Epithelial cell of proximal tubule (primary cell): ENCODE data around the gene GBP2. TPM values are rescaled to one million over a fixed set of nuclear protein-coding genes. Genes with fewer than 3 reads are reported as not detected.

Experiments used
- DNase-seq: peaks from one replicate; pipeline ENCODE4 v3.0.0-alpha.2; 2011; ENCODE audit warnings: low read depth
- H3K4me3 ChIP-seq: 2 replicates; pipeline ENCODE4 v1.5.1; 2011; ENCODE audit warnings: low read depth, mild to moderate bottlenecking, low read length
- CTCF ChIP-seq: conservative IDR thresholded peaks from 2 replicates; pipeline ENCODE4 v1.5.1; 2012; ENCODE audit warnings: low read depth, mild to moderate bottlenecking, low read length
- total RNA-seq: library from RNA; depleted of rRNA; stranded (reverse); fragments of >200 nt; gene quantifications from 2 replicates; pipeline ENCODE4 v1.2.3, GENCODE V29; 2015

Gene GBP2
- total RNA-seq, 1 donor from 2014 or later: 2.2 TPM

- no peak for TF ChIP-seq CTCF
- DNase-seq: no peak
- H3K4me3 ChIP-seq: no peak overlapping the region
These were observed 62.8 kb downstream of the GBP2 start for GRCh38 chr1:89063094-89063493.

GRCh38 chr1:89060091-89060490 lies 65.8 kb downstream of the GBP2 start:
- no peak for DNase-seq
- TF ChIP-seq CTCF: no peak
- no peak overlapping the region for H3K4me3 ChIP-seq

Other genes with a start within 250 kb of the GBP2 start
- 26.2 and 35.9 TPM in 2 replicates for gene GTF2B, start 234.5 kb downstream of the GBP2 start, total RNA-seq
- 38.6 and 49.8 TPM in 2 replicates for gene KYAT3, start 133.5 kb downstream of the GBP2 start, total RNA-seq
- gene RBMXL1, start 133.5 kb downstream of the GBP2 start, total RNA-seq: 4.1 and 8.2 TPM in 2 replicates
- gene GBP3, start 103.2 kb downstream of the GBP2 start, total RNA-seq: 33.6 and 35.2 TPM in 2 replicates
- gene GBP1, start 60.9 kb downstream of the GBP2 start, total RNA-seq: 10.4 and 20.0 TPM in 2 replicates
- not detected in 2 replicates for gene GBP7, start 49.9 kb upstream of the GBP2 start, total RNA-seq
- 0.07 and 0.35 TPM in 2 replicates for gene GBP4, start 72.8 kb upstream of the GBP2 start, total RNA-seq
- gene GBP5, start 146.7 kb upstream of the GBP2 start, total RNA-seq: not detected in 2 replicates
- 0.40 and 0.65 TPM in 2 replicates for gene GBP6, start 237.9 kb upstream of the GBP2 start, total RNA-seq